H9 (cell line): Measurements from ENCODE around the gene SRC. TPM values are rescaled to one million over a fixed set of nuclear protein-coding genes. Genes with fewer than 3 reads are reported as not detected.
A peak's percentile ranks its signal among the peaks of the same experiment; 100 is the strongest.

Source experiments
- DNase-seq: peaks from one replicate; pipeline ENCODE4 v3.0.0-alpha.2; 2017
- H2AFZ ChIP-seq: one replicate; pipeline ENCODE4 v1.6.1; 2013; ENCODE audit warnings: mild to moderate bottlenecking, low read length, control low read depth, moderate library complexity
- H2AK5ac ChIP-seq: 2 replicates; pipeline ENCODE4 v1.6.1; 2013; ENCODE audit warnings: low read length, control low read depth, mixed read lengths; ENCODE audit not compliant: insufficient read length
- H2BK120ac ChIP-seq: one replicate; pipeline ENCODE4 v1.6.1; 2013; ENCODE audit warnings: low read depth, mild to moderate bottlenecking, low read length, control low read depth, inconsistent platforms; ENCODE audit not compliant: poor library complexity, severe bottlenecking
- H2BK12ac ChIP-seq: 2 replicates; pipeline ENCODE4 v1.6.1; 2013; ENCODE audit warnings: low read length, control low read depth, mixed read lengths, low read depth; ENCODE audit not compliant: insufficient read length
- H2BK15ac ChIP-seq: 2 replicates; pipeline ENCODE4 v1.6.1; 2013; ENCODE audit warnings: low read depth, low read length, control low read depth
- H2BK20ac ChIP-seq: one replicate; pipeline ENCODE4 v1.6.1; 2013; ENCODE audit warnings: low read depth, mild to moderate bottlenecking, low read length, control low read depth, inconsistent platforms; ENCODE audit not compliant: poor library complexity, severe bottlenecking
- H2BK5ac ChIP-seq: 2 replicates; pipeline ENCODE4 v1.6.1; 2013; ENCODE audit warnings: low read length, control low read depth, mixed read lengths; ENCODE audit not compliant: insufficient read length
- H3K14ac ChIP-seq: 2 replicates; pipeline ENCODE4 v1.6.1; 2013; ENCODE audit warnings: low read length, control low read depth; ENCODE audit not compliant: insufficient read depth
- H3K18ac ChIP-seq: 2 replicates; pipeline ENCODE4 v1.6.1; 2013; ENCODE audit warnings: low read depth, mild to moderate bottlenecking, mixed read lengths, low read length, control low read depth; ENCODE audit not compliant: insufficient read length
- H3K23ac ChIP-seq: 2 replicates; pipeline ENCODE4 v1.6.1; 2013; ENCODE audit warnings: low read length, control low read depth, mixed read lengths, low read depth; ENCODE audit not compliant: insufficient read length
- H3K23me2 ChIP-seq: 2 replicates; pipeline ENCODE4 v1.6.1; 2013; ENCODE audit warnings: low read depth, mild to moderate bottlenecking, mixed read lengths, low read length, control low read depth; ENCODE audit not compliant: insufficient read length, poor library complexity, severe bottlenecking
- H3K27ac ChIP-seq: 2 replicates; pipeline ENCODE4 v1.5.1; 2013; ENCODE audit warnings: low read length, control low read depth, mixed read lengths, low read depth; ENCODE audit not compliant: insufficient read length
- H3K27me3 ChIP-seq: 2 replicates; pipeline ENCODE4 v1.6.1; 2013; ENCODE audit warnings: low read length, control low read depth, inconsistent platforms; ENCODE audit not compliant: insufficient read depth
- H3K4ac ChIP-seq: 2 replicates; pipeline ENCODE4 v1.6.1; 2013; ENCODE audit warnings: low read depth, mild to moderate bottlenecking, control low read depth, inconsistent platforms, low read length, moderate library complexity
- H3K4me1 ChIP-seq: 2 replicates; pipeline ENCODE4 v1.6.1; 2013; ENCODE audit warnings: low read length, control low read depth, inconsistent platforms; ENCODE audit not compliant: insufficient read depth
- H3K4me2 ChIP-seq: 2 replicates; pipeline ENCODE4 v1.6.1; 2013; ENCODE audit warnings: low read length, control low read depth, mixed read lengths; ENCODE audit not compliant: insufficient read length, insufficient read depth
- H3K56ac ChIP-seq: 2 replicates; pipeline ENCODE4 v1.6.1; 2013; ENCODE audit warnings: low read depth, mild to moderate bottlenecking, mixed read lengths, low read length, control low read depth; ENCODE audit not compliant: insufficient read length
- H3K79me1 ChIP-seq: 2 replicates; pipeline ENCODE4 v1.6.1; 2013; ENCODE audit warnings: low read depth, mild to moderate bottlenecking, moderate library complexity, low read length, control low read depth, inconsistent platforms; ENCODE audit not compliant: insufficient read depth, poor library complexity, severe bottlenecking
- H3K79me2 ChIP-seq: 2 replicates; pipeline ENCODE4 v1.6.1; 2013; ENCODE audit warnings: low read length, control low read depth, inconsistent platforms; ENCODE audit not compliant: insufficient read depth
- H3K9ac ChIP-seq: 2 replicates; pipeline ENCODE4 v1.6.1; 2013; ENCODE audit warnings: low read length, control low read depth, mixed read lengths; ENCODE audit not compliant: insufficient read length; ENCODE audit errors: extremely low read depth
- H3K9me3 ChIP-seq: one replicate; pipeline ENCODE4 v1.6.1; 2013; ENCODE audit warnings: low read depth, low read length, inconsistent platforms; ENCODE audit not compliant: control insufficient read depth
- H3T11ph ChIP-seq: one replicate; pipeline ENCODE4 v1.6.1; 2013; ENCODE audit warnings: mild to moderate bottlenecking, low read length, control low read depth, inconsistent platforms
- H4K20me1 ChIP-seq: one replicate; pipeline ENCODE4 v1.6.1; 2013; ENCODE audit not compliant: control insufficient read depth, insufficient read length, insufficient read depth
- H4K5ac ChIP-seq: 2 replicates; pipeline ENCODE4 v1.6.1; 2013; ENCODE audit warnings: low read depth, mild to moderate bottlenecking, mixed read lengths, low read length, control low read depth; ENCODE audit not compliant: insufficient read length
- H4K8ac ChIP-seq: replicated peaks from 2 replicates; pipeline ENCODE4 v1.6.1; 2013; ENCODE audit warnings: low read length, control low read depth, mixed read lengths, low read depth; ENCODE audit not compliant: insufficient read length
- H4K91ac ChIP-seq: 2 replicates; pipeline ENCODE4 v1.6.1; 2013; ENCODE audit warnings: low read depth, mild to moderate bottlenecking, moderate library complexity, mixed read lengths, low read length, control low read depth; ENCODE audit not compliant: insufficient read length
- H3K27ac Mint-ChIP-seq, 3 experiments: 2 replicates in 2 of 3; 3 replicates in 1 of 3; pipeline ENCODE4 v1.8.0; 2020 to 2021; ENCODE audit warnings: mixed read lengths in 3 of 3, mild to moderate bottlenecking in 1 of 3, moderate library complexity in 1 of 3
- H3K27me3 Mint-ChIP-seq: 2 replicates; pipeline ENCODE4 v1.8.0; 2021; ENCODE audit warnings: low read depth, mild to moderate bottlenecking, moderate library complexity, mixed read lengths
- H3K36me3 Mint-ChIP-seq, 3 experiments: 2 replicates in 2 of 3; 3 replicates in 1 of 3; pipeline ENCODE4 v1.8.0; 2020 to 2021; ENCODE audit warnings: low read depth in 3 of 3, mixed read lengths in 3 of 3; ENCODE audit not compliant: insufficient read depth in 1 of 3
- H3K4me1 Mint-ChIP-seq, 2 experiments: 2 replicates each; pipeline ENCODE4 v1.8.0; 2020; ENCODE audit warnings: mixed read lengths in 2 of 2
- H3K4me3 Mint-ChIP-seq, 2 experiments: 2 replicates in 1 of 2; 3 replicates in 1 of 2; pipeline ENCODE4 v1.8.0; 2020 to 2021; ENCODE audit warnings: mild to moderate bottlenecking in 2 of 2, mixed read lengths in 2 of 2, moderate library complexity in 1 of 2
- H3K9me3 Mint-ChIP-seq, 2 experiments: 2 replicates in 1 of 2; 3 replicates in 1 of 2; pipeline ENCODE4 v1.8.0; 2020; ENCODE audit warnings: mild to moderate bottlenecking in 2 of 2, mixed read lengths in 2 of 2, moderate library complexity in 1 of 2
- CTCF ChIP-seq: fragments of 200-600 bp; sonication (generic); conservative IDR thresholded peaks from 3 replicates; pipeline ENCODE4 v1.8.0; 2021; ENCODE audit warnings: antibody characterized with exemption, mild to moderate bottlenecking
- WGBS: extraction: QIAGEN DNeasy Blood & Tissue Kit; methylation state at CpG from one replicate; pipeline ENCODE4 v1.1.7; 2013; ENCODE audit warnings: missing lambda C conversion rate, low lambda C conversion rate, mixed read lengths; ENCODE audit not compliant: insufficient read length; ENCODE audit errors: extremely low coverage; 5-methylcytosine and 5-hydroxymethylcytosine counted together
- total RNA-seq: library from RNA; stranded (reverse); gene quantifications from 2 replicates; pipeline ENCODE4 v1.2.1, GENCODE V29; 2021

The SRC gene
- total RNA-seq, 1 experiment from 2014 or later, result 44.5 TPM

- peaks cover 50 to 60% of the 10 kb centered on the region in 2 experiments for H3K4me1 Mint-ChIP-seq
- H3K23ac ChIP-seq, result no peak overlapping the region
Observed at GRCh38 chr20:37316116-37316774, 29.7 kb upstream of the SRC start.

More at GRCh38 chr20:37316116-37316774, 29.7 kb upstream of the SRC start:
- H3K23me2 ChIP-seq, result no peaks in the 10 kb centered on the region
- H3K9me3 Mint-ChIP-seq, result no peaks in the 10 kb centered on the region
- H3K79me2 ChIP-seq, result no peaks in the 10 kb centered on the region
- H3K27me3 Mint-ChIP-seq, result no peaks in the 10 kb centered on the region; the same call in 1 of the 2 replicates
- no peak overlapping the region for H3K18ac ChIP-seq
- H3K27ac ChIP-seq, result no peak overlapping the region
- no peak overlapping the region for H3K4ac ChIP-seq
- no peak overlapping the region for H2BK5ac ChIP-seq
- H2AK5ac ChIP-seq, result no peak overlapping the region
- no peak overlapping the region for H2AFZ ChIP-seq
- TF ChIP-seq CTCF, result no peak
- no peak overlapping the region for H3K4me3 Mint-ChIP-seq
- H3K27me3 ChIP-seq, result no peaks in the 10 kb centered on the region
- H2BK12ac ChIP-seq, result no peak overlapping the region
- no peak overlapping the region for H3K56ac ChIP-seq
- no peak overlapping the region for H3K4me2 ChIP-seq
- peak overlapping the region in 2 of 3 experiments; percentile 63 to 73; a peak in 5 of 7 replicates for H3K27ac Mint-ChIP-seq
- no peak for DNase-seq
- H3K9me3 ChIP-seq, result no peaks in the 10 kb centered on the region
- H4K20me1 ChIP-seq, result no peaks in the 10 kb centered on the region
- no peak overlapping the region for H3K14ac ChIP-seq
- H3K79me1 ChIP-seq, result no peaks in the 10 kb centered on the region
- WGBS, result no CpG with 5 or more reads among the region's 15 CpGs
- H3K36me3 Mint-ChIP-seq, result peaks cover 4 to 22% (median 22%) of the 10 kb centered on the region in 3 experiments; a peak in 5 of 7 replicates
- H3T11ph ChIP-seq, result no peak overlapping the region
- H4K8ac ChIP-seq, result no peak overlapping the region
- H2BK15ac ChIP-seq, result no peak overlapping the region
- H3K4me1 ChIP-seq, result peaks cover 9% of the 10 kb centered on the region; the same call in 1 of the 2 replicates
- H4K91ac ChIP-seq, result no peak overlapping the region
- no peak overlapping the region for H3K9ac ChIP-seq
- H2BK120ac ChIP-seq, result no peak overlapping the region
- H4K5ac ChIP-seq, result no peak overlapping the region
- H2BK20ac ChIP-seq, result no peak overlapping the region
